Measurements from ENCODE around the gene PLEKHG5. TPM values are rescaled to one million over a fixed set of nuclear protein-coding genes. Genes with fewer than 3 reads are reported as not detected.

PLEKHG5 gene
- total and polyA plus RNA-seq, 10 of the 15 experiments (the other 5 are each of a cell fraction or from before 2014, with no cell fraction given), result 0.04 to 1.1 (median 0.18) TPM; not detected in 1

DNA sequence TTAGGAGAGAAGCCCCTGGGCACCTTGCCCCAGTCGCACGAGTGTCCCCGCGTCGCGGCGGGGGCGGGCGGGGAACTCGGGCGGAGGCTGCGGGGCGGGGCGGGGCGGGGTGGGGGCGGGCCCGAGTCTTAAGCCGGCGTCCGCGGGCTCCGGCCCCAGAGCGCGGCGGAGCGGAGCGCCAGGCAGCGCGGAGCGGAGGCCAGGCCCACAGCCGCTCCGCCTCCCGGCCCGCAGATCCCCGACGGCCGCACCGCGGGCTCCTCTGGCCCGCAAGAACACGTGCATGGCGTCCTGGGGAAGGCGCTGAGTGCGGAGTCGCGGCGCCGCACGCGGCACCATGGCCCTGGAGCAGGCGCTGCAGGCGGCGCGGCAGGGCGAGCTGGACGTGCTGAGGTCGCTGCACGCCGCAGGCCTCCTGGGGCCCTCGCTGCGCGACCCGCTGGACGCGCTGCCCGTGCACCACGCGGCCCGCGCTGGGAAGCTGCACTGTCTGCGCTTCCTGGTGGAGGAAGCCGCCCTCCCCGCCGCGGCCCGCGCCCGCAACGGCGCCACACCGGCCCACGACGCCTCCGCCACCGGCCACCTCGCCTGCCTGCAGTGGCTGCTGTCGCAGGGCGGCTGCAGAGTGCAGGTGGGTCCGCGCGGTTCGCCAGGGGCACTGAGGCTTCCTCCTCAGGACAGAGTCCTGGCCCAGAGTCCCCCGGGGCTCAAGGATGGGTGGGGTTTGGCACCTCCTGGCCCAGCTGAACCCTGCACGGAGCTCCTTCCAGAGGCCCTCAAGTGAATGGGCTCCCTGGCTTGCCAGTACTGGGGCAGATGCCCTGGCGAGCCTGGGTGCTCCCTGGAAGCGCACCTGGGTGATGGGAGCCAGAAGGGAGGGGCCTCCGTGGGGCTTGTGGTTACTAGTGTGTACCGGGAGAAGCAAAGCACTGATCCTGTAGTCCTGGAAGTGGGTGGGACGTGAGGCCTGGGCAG lies 66.6 kb downstream of the PLEKHG5 start, which contains the start of gene ESPN (continued):
- TF ChIP-seq GABPA (IDR thresholded peaks at IDR 0.05; ENCODE audit: low read depth), result no peak
- no peak for TF ChIP-seq JUND (IDR thresholded peaks at IDR 0.05; ENCODE audit: low read depth, low read length)
- no peak for TF ChIP-seq RAD51 (IDR thresholded peaks at IDR 0.05)
- no peak for TF ChIP-seq HDGF (IDR thresholded peaks at IDR 0.05)
- TF ChIP-seq SPI1 (IDR thresholded peaks at IDR 0.05; ENCODE audit: borderline replicate concordance, insufficient read depth, low read depth, low read length), result no peak
- TF ChIP-seq CBX3 (IDR thresholded peaks at IDR 0.05; ENCODE audit: borderline replicate concordance, low read depth), result no peak
- no peak for TF ChIP-seq TCF3 (IDR thresholded peaks at IDR 0.05; ENCODE audit: borderline replicate concordance, insufficient read depth, low read depth, low read length)
- no peak for TF ChIP-seq ZZZ3 (IDR thresholded peaks at IDR 0.05; ENCODE audit: control insufficient read depth, insufficient read length, low read depth)
- no peak for TF ChIP-seq HCFC1 (IDR thresholded peaks at IDR 0.05; ENCODE audit: low read length)
- no peak for TF ChIP-seq ETV6 (conservative IDR thresholded peaks at IDR 0.05 in 1 of 2, IDR thresholded peaks at IDR 0.05 in 1 of 2; ENCODE audit: borderline replicate concordance in 1 of 2, low read depth in 1 of 2)

- in situ Hi-C loops (cut with MboI), result no loop called here
- H3K4me2 ChIP-seq (ENCODE audit: control insufficient read depth, insufficient read depth), result peak overlapping the region; percentile 38; the same call in 1 of the 2 replicates
These were observed 67.4 kb downstream of the PLEKHG5 start for GRCh38 chr1:6424000-6424565.

More at GRCh38 chr1:6424000-6424565, 67.4 kb downstream of the PLEKHG5 start:
- ChIA-PET RAD21 (ENCODE audit: unreplicated experiment) (interaction anchor here (1.2 to 3.9 kb wide), 2 partner anchors 14 to 17 kb away, joined by 3 to 44 read pairs; no protein-coding TSS in a partner anchor), POLR2A (interaction anchor here (1.3 kb wide), 1 partner anchor 14 kb away, joined by 3 read pairs; no protein-coding TSS in a partner anchor), CTCF (interaction anchor here (1.0 to 10.9 kb wide), 13 partner anchors 9 to 177 kb away, joined by 3 to 137 read pairs (median 4); no protein-coding TSS in a partner anchor), SMC1A (ENCODE audit: uncharacterized antibody, unreplicated experiment) (interaction anchor here (1.1 to 2.3 kb wide), 3 partner anchors 10 to 57 kb away, joined by 3 to 17 read pairs (median 5); no protein-coding TSS in a partner anchor)
- 16% methylated on average over 35 of the region's 35 CpGs for WGBS (ENCODE audit: insufficient coverage, insufficient replicate concordance, low lambda C conversion rate, missing lambda C conversion rate)
- FAIRE-seq (no peak), DNase-seq (ENCODE audit: low read depth, low spot score) (no peak), ATAC-seq (no peak)
- H3K79me2 ChIP-seq (ENCODE audit: control insufficient read depth, insufficient read depth, low read length), result no peaks in the 10 kb centered on the region
- no peaks in the 10 kb centered on the region for H3K36me3 ChIP-seq (ENCODE audit: control insufficient read depth in 2 of 2, insufficient read depth in 2 of 2, low read length in 1 of 2)
- H4K20me1 ChIP-seq (ENCODE audit: control insufficient read depth, insufficient read depth), result no peaks in the 10 kb centered on the region; the same call in 1 of the 2 replicates
- H3K9ac ChIP-seq (ENCODE audit: control insufficient read depth, insufficient read depth, low read length), result no peak overlapping the region
- H3K9me3 ChIP-seq (replicated peaks; ENCODE audit: control insufficient read depth, insufficient read depth, low read length), result no peaks in the 10 kb centered on the region
- BruUV-seq (replicated peaks), result no TSS peak
- H3K4me1 ChIP-seq (ENCODE audit: control insufficient read depth, insufficient read depth, low read length), result peaks cover 10% of the 10 kb centered on the region
- intact Hi-C loops (cut with micrococcal nuclease; ENCODE audit: unreplicated experiment), result no loop called here
- no peak overlapping the region for H2AFZ ChIP-seq (ENCODE audit: control insufficient read depth, low read depth, low read length)
- H3K27ac ChIP-seq (ENCODE audit: control insufficient read depth, insufficient read depth), result no peak overlapping the region
- 0 out of 2 replicates have a peak, but pooled peaks have one; percentile 30 for TF ChIP-seq EZH2 (IDR thresholded peaks at IDR 0.05; ENCODE audit: borderline replicate concordance, control insufficient read depth, low read depth, low read length)
- no peak for TF ChIP-seq CBX5 (IDR thresholded peaks at IDR 0.05; ENCODE audit: low read depth)
- no peak overlapping the region for H3K4me3 ChIP-seq
- peaks cover 16 to 18% of the 10 kb centered on the region in 2 experiments; a peak in 3 of 4 replicates for H3K27me3 ChIP-seq (replicated peaks in 1 of 2; ENCODE audit: control insufficient read depth in 2 of 2, insufficient read depth in 2 of 2, low read length in 1 of 2)

Measured in GM12878 (cell line).